GM21723 (cell line): ENCODE data around the gene AP5B1.
A peak's percentile ranks its signal among the peaks of the same experiment; 100 is the strongest.

Experiments
- ATAC-seq: cut with Tn5 transposase; IDR thresholded peaks from one replicate; pipeline ENCODE4 v1.9.1; 2021; ENCODE audit warnings: mild to moderate bottlenecking, moderate library complexity; ENCODE audit not compliant: unreplicated experiment

The AP5B1 gene

DNA sequence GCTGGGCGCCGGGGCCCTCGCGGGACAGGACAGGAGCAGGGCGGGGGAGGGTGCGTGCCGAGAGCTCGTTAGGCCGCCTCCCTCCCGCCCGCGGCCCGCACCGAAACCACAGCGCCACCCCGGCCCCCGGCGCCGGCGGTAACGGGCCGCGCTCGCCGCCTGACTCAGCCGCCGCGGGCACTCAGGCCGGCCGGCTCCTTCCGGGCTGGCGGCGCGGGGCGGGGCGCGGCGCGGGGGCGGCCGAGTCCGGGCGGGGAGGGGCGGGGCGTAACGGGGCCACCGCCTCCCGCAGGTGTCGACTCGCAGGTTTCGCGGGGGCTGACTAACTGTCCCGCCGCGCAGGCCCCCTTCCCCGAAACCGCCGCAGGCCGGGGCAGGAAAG, at the start of gene AP5B1:
TSS of gene AP5B1 (minus strand) at position 207 of the 382 bp plus-strand sequence. CDS start 385 bp downstream, outside the sequence.
- ATAC-seq = peak; percentile 64

DNA sequence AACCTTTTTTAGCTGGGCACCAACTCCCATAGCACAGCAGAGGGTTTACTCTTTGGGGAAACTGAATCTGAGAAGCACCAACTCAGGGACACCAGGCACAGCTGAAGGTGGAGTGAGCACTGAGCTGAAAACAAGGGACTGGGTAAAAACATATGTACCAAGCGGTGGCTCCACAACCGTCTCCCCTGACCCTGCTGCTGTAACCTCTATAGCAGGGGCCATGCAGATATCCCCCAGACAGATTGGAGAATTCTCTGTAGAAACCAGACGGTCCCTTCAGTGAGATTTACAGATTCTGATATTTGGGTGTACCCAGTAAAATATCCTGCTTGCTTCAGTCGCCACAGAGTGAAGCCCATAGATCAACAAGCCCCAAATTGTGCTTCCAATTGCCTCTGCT, 48.7 kb upstream of the AP5B1 start:
- no peak for ATAC-seq

DNA sequence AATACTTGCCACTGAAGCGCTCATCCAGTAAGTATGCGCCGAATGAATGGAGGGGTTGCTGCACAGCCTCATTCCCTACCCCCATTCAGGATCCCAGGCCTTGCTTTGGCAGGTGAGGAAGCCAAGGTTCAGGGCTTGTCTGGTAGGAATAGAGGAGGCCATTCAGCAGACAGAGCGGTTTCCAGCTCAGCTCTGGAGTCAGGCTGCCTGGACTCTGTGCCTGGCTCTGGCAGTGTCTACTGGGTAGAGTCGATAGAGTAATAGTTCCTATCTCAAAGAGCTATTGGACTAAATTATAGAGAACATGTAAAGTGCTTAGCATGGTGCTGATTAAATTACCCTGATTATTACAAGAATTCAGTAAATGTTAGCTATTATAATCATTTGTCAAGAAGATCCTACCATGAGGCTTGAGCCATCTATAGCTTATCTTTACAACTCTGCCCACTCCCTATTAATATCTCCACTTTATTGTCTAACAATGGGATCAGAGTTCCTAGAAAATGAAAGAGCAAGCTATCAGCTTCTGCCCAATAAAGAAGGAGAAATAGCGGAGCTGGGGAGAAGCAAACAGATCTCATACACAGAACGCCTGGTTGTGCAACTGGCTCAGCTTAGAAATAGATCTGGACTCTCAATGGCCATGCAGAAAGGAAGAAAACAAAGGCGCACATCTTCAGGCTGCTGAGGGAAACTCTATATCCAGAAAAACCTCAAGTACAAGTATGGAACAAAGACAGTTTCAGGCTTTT, 46.4 kb upstream of the AP5B1 start:
- ATAC-seq = no peak

GRCh38 chr11:65822776-65823528, 42.2 kb upstream of the AP5B1 start:
- ATAC-seq = no peak

- no peak for ATAC-seq
Observed at GRCh38 chr11:65821107-65821506, 40.3 kb upstream of the AP5B1 start.

GRCh38 chr11:65817835-65818680, 37.3 kb upstream of the AP5B1 start:
- ATAC-seq = peak; percentile 79

- ATAC-seq = no peak
Observed at GRCh38 chr11:65817312-65817834, 36.6 kb upstream of the AP5B1 start.

DNA sequence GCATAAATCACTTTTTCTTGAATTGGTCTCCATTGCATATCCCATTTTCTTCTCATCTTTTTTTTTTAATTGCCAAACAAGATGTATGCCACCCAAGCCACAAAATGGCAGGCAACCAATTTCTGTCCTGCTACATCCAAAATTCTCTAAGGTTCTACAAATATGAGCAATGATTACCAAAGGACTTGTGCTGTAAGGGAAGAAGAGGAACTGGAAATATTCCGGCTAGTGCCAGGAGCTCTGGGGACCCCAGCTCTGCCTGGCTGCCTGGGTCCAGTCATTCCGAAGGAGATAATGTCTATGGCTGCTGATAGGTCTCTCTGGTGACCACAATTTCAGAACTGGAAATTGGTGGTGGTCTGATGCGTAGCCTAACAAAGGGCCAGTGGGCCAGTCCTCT, 35.9 kb upstream of the AP5B1 start:
- ATAC-seq = no peak

GRCh38 chr11:65814986-65815565, 34.3 kb upstream of the AP5B1 start:
- ATAC-seq = no peak

- no peak for ATAC-seq
Observed at GRCh38 chr11:65814131-65814985, 33.6 kb upstream of the AP5B1 start.

DNA sequence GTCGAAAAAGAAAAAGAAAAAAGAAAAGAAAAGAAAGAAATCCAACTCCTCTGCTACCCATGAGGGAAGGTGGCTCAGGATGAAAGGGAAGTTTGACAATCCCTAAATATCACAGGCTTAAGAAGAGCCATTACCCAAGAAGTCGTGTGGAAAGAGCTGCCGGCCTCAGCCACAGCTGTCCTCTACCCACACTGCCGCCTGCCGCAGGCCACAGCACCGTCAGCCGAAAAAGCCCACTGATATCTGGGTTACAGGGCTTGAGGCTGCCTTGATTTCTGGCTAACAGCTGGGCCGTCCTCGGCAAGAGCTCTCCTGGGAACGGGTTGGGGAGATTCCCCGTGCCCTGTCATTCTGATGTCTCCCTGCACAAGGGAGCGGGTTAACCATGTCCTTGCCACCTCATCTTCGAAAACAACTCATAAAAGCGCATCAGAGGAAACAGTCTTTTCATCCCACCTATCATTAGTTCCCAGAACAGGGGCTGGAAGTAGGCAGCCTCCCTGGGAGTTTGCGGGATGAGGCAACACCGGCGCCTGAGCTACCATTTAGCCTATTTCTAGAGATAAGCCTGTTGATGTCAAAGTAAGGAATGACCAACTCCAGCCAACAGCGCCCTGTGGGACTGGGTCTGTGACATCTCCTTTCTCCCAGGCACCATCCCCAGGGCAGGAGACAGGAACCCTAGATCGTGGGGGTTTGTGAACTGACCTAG, 31.1 kb upstream of the AP5B1 start:
- no peak for ATAC-seq

DNA sequence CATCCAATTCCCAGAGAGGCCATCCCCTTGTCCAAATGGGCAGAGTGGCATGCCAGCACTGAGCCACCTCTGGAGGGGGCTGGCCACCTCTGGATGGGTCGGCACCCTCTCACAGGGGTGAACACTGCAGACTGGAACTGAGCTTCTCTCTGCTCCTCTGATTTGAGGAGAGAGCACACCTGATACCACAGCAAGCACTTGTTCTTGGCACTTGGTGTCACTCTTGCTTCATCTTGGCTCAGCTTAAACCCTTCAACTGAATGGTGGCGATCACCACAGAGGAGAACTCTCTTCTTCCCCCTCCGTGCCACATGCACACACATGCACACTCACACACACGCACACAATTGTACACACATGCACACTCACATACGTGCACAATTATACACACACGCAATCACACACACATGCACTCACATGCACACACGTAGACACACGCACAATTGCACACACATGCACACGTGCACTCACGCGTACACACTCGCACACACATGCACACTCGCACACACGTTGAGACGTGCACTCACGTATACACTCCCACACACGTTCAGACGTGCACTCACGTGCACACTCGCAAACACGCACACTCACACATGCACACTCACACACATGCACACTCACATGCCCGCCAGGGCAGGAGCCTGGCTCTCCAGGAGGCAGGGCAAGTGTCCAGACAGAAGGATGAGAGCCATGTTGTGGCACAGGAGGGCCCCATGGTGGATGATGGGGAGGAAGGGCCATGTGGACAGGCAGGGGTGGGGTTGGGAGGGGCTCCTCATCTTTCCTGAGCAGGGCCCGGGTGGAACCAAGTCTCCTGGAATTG, 29.5 kb upstream of the AP5B1 start:
- no peak for ATAC-seq

DNA sequence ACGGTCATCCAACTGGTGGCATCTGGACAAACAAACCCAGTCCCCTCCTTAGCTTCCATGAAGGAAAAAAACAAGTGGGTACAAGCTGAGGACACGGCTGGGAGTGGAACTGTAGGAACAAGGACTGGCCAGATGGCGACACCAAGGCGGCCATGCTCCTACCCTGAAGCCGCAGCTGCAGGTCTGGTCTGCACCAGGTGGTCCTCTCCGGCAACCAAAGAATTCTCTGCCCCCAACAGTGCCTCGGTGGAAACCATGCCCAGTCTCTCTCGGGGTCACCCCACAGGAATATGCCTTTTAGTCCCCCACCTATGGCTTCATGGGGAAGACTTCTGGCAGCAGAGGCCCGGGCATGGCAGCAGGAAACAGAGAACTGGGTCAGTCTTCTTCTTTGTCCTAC, 28.7 kb upstream of the AP5B1 start:
- no peak for ATAC-seq

- no peak for ATAC-seq
Observed at GRCh38 chr11:65808744-65809341, 28.1 kb upstream of the AP5B1 start.

- ATAC-seq = no peak
Observed at GRCh38 chr11:65806979-65807378, 26.2 kb upstream of the AP5B1 start.

DNA sequence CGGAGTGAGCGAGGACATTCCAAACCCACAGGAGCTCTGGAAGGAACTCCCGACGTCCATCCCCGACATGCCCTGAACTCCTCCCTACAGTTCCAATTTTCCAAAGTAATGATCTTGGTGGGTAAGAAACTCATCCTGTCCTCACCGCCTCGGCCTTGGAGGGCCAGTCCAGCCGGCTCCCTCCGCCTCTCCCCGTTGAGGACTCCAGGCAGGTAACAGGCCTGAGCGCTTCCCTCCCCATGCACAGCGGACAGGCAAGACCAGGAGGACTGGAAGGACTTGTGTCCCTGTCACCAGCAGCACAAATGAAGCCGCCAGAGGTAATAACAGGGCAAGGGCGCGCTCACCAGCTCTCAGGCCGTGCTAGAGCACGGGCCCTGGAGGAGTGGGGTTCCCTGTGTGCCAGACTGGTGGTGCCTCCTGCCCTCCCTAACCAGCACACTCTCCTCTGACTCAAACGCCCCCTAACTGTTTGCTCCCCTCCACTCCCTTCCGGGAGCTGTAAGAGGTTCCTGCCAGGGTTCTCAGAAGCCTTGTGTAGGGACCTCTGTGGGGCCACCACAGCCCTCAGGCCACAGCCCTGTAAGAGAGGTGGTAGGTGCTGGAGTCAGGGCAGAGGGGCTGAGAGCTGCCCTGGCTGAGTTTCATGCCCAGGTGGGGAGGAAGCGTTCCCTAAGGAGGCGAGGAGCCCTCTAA, 23.2 kb upstream of the AP5B1 start:
- no peak for ATAC-seq

- ATAC-seq = peak; percentile 94
Observed at GRCh38 chr11:65802841-65803240, 22.1 kb upstream of the AP5B1 start.
